Kidney (tissue), 14 donors: ENCODE data around the gene NKAPD1. TPM values are rescaled to one million over a fixed set of nuclear protein-coding genes. Genes with fewer than 3 reads are reported as not detected.

Experiments
- DNase-seq, 5 donors: peaks; one replicate each; pipeline ENCODE4 v3.0.0-alpha.2; 2013 to 2020
- FAIRE-seq: peaks from 2 replicates; lab custom pipeline; 2012; peaks lifted over from hg19 to GRCh38; lab: Jason Lieb, UNC
- H3K27ac ChIP-seq, 2 donors: one replicate each; pipeline ENCODE4 v1.7.0; 2013; ENCODE audit warnings: low read depth in 2 of 2, low read length in 2 of 2, inconsistent platforms in 1 of 2
- H3K27me3 ChIP-seq: one replicate; pipeline ENCODE4 v1.7.1; 2013; ENCODE audit warnings: low read length, inconsistent platforms; ENCODE audit not compliant: control insufficient read depth, insufficient read depth
- H3K36me3 ChIP-seq, 3 donors: one replicate each; pipeline versions ENCODE4 v1.7.0 to v1.7.1; 2013; ENCODE audit warnings: low read length in 3 of 3, control low read depth in 1 of 3, inconsistent platforms in 1 of 3; ENCODE audit not compliant: insufficient read depth in 3 of 3, control insufficient read depth in 2 of 3
- H3K4me1 ChIP-seq, 3 donors: one replicate each; pipeline versions ENCODE4 v1.7.0 to v1.7.1; 2013; ENCODE audit warnings: low read length in 3 of 3, inconsistent platforms in 1 of 3, low read depth in 1 of 3; ENCODE audit not compliant: control insufficient read depth in 2 of 3, insufficient read depth in 2 of 3
- H3K4me3 ChIP-seq, 3 donors: one replicate each; pipeline versions ENCODE4 v1.7.0 to v1.8.1; 2013; ENCODE audit warnings: low read length in 3 of 3, control low read depth in 1 of 3, inconsistent platforms in 1 of 3
- H3K9ac ChIP-seq, 3 donors: one replicate each; pipeline versions ENCODE4 v1.7.0 to v1.7.1; 2013; ENCODE audit warnings: low read length in 3 of 3, control low read depth in 1 of 3, inconsistent platforms in 1 of 3
- H3K9me3 ChIP-seq, 3 donors: one replicate each; pipeline versions ENCODE4 v1.7.0 to v1.7.1; 2013; ENCODE audit warnings: low read length in 3 of 3, control low read depth in 1 of 3, inconsistent platforms in 1 of 3; ENCODE audit not compliant: control insufficient read depth in 2 of 3, insufficient read depth in 1 of 3
- CTCF ChIP-seq: IDR thresholded peaks from 3 replicates; pipeline ENCODE4 v1.5.1; 2012; ENCODE audit warnings: mild to moderate bottlenecking, moderate library complexity, borderline replicate concordance; ENCODE audit not compliant: insufficient read depth; ENCODE audit errors: extremely low read depth
- intact Hi-C: fragments of 100-400 bp; cut with DNase I; formaldehyde crosslinking; loops from one replicate; pipeline ENCODE4 v1.11.1; 2022
- polyA plus RNA-seq: library from polyadenylated mRNA; stranded (reverse); fragments of 350-450 nt; fragmentation: Illumina TruSeq; extraction: RNeasy Lipid Tissue Mini Kit (QIAGEN cat#74804); gene quantifications from one replicate; pipeline ENCODE4 v1.2.3, GENCODE V29; 2014; ENCODE audit warnings: low read depth, low replicate concordance; ENCODE audit not compliant: insufficient read depth
- total RNA-seq: library from RNA; stranded (reverse); fragmentation: NEBNext Ultra II Directional; extraction: Animal tissue kit (Norgen Biotek cat#: 25700); gene quantifications from one replicate; pipeline ENCODE4 v1.2.1, GENCODE V29; 2021
- donor health status: control.
- donor health status: control.
- donor health status: control.
- donor health status: control.
- donor health status: control.
- donor health status: DM: yes; HTN: yes; CAD: no.
- donor health status: Normal renal cell carcinoma (clear cell type).

NKAPD1 gene
- total and polyA plus RNA-seq, 2 donors from 2014 or later = 14.3 to 21.5 TPM

- FAIRE-seq (no peak), DNase-seq (no peak)
- H3K27ac ChIP-seq = no peak overlapping the region
- no peaks in the 10 kb centered on the region for H3K9me3 ChIP-seq
- no peaks in the 10 kb centered on the region for H3K27me3 ChIP-seq
- intact Hi-C loops = no loop called here
- no peak overlapping the region for H3K9ac ChIP-seq
- no peak overlapping the region for H3K4me3 ChIP-seq
- TF ChIP-seq CTCF = no peak
- no peaks in the 10 kb centered on the region for H3K4me1 ChIP-seq
- H3K36me3 ChIP-seq = no peaks in the 10 kb centered on the region
Observed at GRCh38 chr11:112103446-112103845, 29.3 kb downstream of the NKAPD1 start.

GRCh38 chr11:112106070-112106469 is 32.0 kb downstream of the NKAPD1 start:
- Histone ChIP-seq H3K9me3 (no peaks in the 10 kb centered on the region), H3K4me3 (no peak overlapping the region), H3K4me1 (no peaks in the 10 kb centered on the region), H3K27me3 (no peaks in the 10 kb centered on the region), H3K36me3 (no peaks in the 10 kb centered on the region), H3K27ac (no peak overlapping the region), H3K9ac (no peak overlapping the region)
- intact Hi-C loops = no loop called here
- TF ChIP-seq CTCF = no peak
- DNase-seq (no peak), FAIRE-seq (no peak)

DNA sequence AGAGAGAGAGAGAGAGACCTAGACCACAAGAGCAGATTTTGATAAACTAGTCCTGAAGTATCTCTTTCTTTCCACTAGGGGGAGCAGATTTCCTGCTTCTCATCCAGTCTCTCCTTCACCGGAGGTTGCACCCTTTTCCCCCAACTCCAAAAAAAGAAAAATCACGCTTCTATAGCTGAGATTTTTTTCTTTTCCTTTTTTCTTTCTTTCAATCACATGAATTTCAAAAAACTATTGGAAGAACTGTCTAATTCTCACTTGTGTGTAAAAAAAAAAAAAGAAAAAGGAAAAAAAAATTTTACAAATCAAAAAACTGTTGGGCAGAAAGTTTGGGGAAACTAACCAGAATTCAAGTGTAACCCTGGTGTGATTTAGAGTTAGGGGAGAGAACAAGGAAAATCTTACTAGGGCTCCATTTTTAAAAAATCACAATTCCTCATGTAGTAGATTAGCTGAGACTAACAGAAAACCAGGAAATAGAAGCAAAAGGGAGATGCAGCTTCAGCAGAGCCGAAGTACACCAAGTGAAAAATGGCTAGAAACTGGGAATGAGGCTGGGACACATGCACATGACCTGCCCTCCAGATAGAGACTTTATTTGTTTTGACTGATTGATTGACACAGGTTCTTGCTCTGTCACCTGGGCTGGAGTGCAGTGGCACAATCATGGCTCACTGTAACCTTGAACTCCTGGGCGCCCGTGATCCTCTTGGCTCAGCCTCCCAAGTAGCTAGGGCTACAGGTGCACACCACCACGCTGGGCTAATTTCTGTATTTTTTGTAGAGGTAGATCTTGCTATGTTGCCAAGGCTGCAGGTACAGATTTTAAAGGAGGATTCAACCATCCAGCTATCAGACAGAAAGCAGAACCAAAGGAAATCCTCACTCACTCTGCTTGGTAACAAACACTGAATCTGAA is 39.7 kb downstream of the NKAPD1 start:
- intact Hi-C loops = no loop called here
- DNase-seq (peak in 2 of 5 donors; percentile 59 to 73), FAIRE-seq (peak; percentile 27)
- peak; percentile 53 for TF ChIP-seq CTCF
- H3K27ac ChIP-seq = no peak overlapping the region
- no peaks in the 10 kb centered on the region for H3K9me3 ChIP-seq
- no peak overlapping the region for H3K9ac ChIP-seq
- H3K4me1 ChIP-seq = no peaks in the 10 kb centered on the region
- H3K36me3 ChIP-seq = no peaks in the 10 kb centered on the region
- H3K27me3 ChIP-seq = no peaks in the 10 kb centered on the region
- no peak overlapping the region for H3K4me3 ChIP-seq
